ENCODE measurements around the gene SERPINE2.

SERPINE2 gene

DNA sequence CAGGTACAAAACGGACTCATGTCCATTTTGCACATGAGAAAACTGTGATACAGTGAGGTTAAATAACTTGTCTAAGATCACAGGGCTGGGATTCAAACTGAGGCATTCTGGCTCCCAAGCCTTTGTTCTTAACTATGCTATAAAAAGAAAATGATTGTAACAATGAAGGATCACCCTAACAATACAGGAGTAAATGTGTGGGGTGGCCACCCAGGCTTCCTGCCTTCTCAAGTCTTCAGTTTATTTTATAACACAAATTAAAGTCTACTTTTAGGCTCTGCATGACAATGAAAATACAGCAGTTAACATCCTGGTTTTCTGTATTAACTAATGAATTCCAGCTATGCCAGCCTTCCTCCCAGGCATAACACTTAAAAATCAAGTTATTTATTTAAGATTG is 101.6 kb downstream of the SERPINE2 start:
- DNase-seq: no peak

GRCh38 chr2:223936862-223937326 is 102.2 kb downstream of the SERPINE2 start:
- DNase-seq: no peak

GRCh38 chr2:223935459-223936125 is 103.5 kb downstream of the SERPINE2 start:
- DNase-seq: no peak

DNA sequence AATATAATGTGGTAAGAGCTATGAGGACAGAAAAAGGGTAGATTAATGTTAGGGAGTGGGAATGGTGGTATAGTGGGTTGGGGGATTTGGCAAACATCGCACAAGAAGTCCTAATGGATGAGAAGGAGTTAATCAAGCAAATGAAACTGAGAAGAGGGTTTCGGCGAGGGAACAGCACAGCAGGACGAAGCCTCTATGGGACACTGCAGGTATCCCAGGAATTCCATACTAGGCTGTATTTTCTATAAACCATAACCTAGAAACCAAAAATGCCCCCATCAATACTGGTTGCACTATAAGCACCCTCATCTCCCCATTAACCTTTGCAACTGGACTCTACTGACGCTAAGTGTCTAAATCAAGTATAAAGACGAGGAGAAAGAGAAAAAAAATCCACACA is 104.2 kb downstream of the SERPINE2 start:
- no peak for DNase-seq

DNA sequence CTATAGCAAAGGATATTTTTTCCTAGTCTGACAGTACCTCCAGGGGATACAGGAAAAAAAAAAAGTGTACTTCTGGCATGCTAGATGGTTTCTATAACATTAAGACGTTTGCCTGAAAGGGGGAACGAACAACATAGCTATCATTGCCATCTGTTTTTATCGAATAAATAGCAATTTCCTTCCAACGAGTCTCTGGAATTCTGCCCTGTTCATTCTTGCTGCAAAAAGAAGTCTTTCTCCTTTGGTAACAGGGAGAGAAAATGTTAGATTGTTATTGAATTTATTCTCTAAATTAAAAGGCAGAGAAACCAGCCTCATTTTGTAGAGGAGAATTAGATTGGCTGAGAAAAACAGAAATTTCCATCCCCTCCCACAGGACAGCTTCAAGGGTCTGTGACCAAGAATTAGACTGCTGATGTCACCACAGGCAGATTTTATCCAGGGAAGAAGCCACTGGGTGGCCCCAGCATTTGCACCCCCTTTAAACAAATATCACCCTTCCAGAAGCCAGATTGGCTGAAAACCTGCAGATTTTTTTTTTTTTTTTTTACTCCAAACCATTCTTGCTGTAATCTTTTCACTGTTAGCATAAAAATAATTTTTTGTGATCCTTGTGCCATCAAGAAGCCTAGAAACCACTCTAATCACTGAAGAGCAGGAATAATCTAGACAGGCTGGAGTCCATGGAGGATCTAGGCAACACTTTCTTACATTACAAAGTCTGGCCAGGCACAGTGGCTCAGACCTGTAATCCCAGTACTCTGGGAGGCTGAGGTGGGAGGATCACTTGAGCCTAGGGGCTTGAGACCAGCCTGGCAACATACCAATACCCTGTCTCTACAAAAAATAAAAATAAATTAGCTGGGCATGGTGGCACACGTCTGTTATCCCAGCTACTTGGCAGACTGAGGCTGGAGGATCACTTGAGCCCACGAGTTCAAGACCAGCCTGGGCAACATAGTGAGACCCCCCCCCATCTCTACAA is 106.0 kb downstream of the SERPINE2 start:
- no peak for DNase-seq

GRCh38 chr2:223930103-223930976 is 108.7 kb downstream of the SERPINE2 start:
- DNase-seq: no peak

GRCh38 chr2:223929571-223930102 is 109.4 kb downstream of the SERPINE2 start:
- DNase-seq: no peak

DNA sequence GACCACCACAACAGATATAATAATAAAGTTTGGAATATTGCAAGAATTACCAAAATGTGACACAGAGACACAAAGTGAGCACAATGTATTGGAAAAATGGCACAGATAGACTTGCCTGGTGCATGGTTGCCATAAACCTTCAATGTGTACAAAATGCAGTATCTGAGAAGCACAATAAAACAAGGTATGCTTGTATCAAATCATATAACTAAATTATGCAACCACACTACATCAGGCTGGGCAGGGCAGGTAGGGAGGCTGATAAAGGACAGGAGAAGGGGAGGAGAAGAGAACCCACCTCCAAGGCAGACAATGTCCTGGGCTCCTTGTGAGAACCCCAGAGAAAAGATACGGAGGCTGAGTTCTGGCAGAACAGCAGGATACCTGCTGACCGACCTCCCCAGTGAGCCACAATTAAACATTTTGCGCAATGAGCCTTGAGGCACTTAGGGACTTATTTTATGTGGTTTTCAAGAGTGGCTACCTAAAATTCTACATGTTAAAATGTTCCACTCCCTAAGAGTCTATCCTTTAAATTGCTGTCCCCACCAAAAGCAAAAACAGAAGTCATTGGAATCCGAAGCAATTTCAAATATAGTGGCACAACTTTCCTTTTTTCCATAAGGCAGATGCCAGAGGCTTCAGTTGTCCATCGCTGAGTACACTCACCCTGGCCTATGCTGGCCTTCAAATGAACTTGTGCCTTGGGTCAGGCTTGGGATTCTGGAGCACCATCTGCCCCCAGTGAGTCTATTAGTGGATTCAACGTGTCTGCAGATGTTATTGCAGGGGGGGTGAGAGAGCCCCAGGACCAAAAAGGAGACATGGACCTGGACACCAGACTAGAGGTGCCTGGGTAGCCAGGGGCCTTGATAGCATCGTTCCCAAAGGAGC is 110.7 kb downstream of the SERPINE2 start:
- no peak for DNase-seq

- no peak for DNase-seq
Measured at GRCh38 chr2:223925106-223925505, 114.0 kb downstream of the SERPINE2 start.
